GM12878 (cell line): ENCODE data around the gene ZNF214.

Source experiments
- RAD21 ChIP-seq: IDR thresholded peaks from 2 replicates; pipeline ENCODE4 v1.6.1; 2011; ENCODE audit warnings: mild to moderate bottlenecking, low read depth, low read length, moderate library complexity; ENCODE audit not compliant: insufficient read depth
- SREBF2 ChIP-seq: IDR thresholded peaks from 2 replicates; pipeline ENCODE4 v1.6.1; 2012; ENCODE audit warnings: mild to moderate bottlenecking, low read length
- SRF ChIP-seq, 2 experiments: IDR thresholded peaks; 2 replicates each; pipeline ENCODE4 v1.6.1; 2011; ENCODE audit warnings: low read depth in 2 of 2, low read length in 2 of 2, mild to moderate bottlenecking in 1 of 2, moderate library complexity in 1 of 2
- TF ChIP-seq, protein P1 (sequence below): fragments of 450-650 bp; formaldehyde crosslinking; IDR thresholded peaks from 2 replicates; pipeline ENCODE4 v1.4.0; 2020; ENCODE audit warnings: mild to moderate bottlenecking, moderate library complexity
- TF ChIP-seq, protein P2 (sequence below): IDR thresholded peaks from 2 replicates; pipeline ENCODE4 v1.6.1; 2012; ENCODE audit warnings: mild to moderate bottlenecking, low read depth, low read length
- TF ChIP-seq, protein P3 (sequence below): IDR thresholded peaks from 2 replicates; pipeline ENCODE4 v1.6.1; 2012; ENCODE audit warnings: low read depth, low read length, improper control_type of control experiment

DNA sequence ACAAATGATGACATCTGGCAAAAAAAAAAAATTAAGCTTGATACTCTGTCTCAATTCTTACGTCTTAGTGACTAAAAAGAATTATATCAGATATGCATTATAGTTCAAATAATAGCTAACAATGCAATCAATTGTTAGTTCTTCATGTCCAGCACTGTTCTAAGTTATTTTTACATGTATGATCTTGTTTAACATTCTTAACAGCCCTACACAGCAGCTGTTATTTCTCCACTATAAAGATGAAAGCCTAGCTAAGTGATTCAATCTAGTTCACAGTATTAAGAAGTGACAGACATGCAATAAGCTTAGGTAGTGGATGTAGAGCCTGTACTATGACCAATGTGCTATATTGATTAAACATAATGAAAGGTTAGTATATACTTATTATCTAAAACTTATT, 4.1 kb downstream of the ZNF214 start:
- TF ChIP-seq, protein P1, sequence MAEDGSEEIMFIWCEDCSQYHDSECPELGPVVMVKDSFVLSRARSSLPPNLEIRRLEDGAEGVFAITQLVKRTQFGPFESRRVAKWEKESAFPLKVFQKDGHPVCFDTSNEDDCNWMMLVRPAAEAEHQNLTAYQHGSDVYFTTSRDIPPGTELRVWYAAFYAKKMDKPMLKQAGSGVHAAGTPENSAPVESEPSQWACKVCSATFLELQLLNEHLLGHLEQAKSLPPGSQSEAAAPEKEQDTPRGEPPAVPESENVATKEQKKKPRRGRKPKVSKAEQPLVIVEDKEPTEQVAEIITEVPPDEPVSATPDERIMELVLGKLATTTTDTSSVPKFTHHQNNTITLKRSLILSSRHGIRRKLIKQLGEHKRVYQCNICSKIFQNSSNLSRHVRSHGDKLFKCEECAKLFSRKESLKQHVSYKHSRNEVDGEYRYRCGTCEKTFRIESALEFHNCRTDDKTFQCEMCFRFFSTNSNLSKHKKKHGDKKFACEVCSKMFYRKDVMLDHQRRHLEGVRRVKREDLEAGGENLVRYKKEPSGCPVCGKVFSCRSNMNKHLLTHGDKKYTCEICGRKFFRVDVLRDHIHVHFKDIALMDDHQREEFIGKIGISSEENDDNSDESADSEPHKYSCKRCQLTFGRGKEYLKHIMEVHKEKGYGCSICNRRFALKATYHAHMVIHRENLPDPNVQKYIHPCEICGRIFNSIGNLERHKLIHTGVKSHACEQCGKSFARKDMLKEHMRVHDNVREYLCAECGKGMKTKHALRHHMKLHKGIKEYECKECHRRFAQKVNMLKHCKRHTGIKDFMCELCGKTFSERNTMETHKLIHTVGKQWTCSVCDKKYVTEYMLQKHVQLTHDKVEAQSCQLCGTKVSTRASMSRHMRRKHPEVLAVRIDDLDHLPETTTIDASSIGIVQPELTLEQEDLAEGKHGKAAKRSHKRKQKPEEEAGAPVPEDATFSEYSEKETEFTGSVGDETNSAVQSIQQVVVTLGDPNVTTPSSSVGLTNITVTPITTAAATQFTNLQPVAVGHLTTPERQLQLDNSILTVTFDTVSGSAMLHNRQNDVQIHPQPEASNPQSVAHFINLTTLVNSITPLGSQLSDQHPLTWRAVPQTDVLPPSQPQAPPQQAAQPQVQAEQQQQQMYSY, result no peak
- TF ChIP-seq SRF (IDR thresholded peaks at IDR 0.05; ENCODE audit: low read depth in 2 of 2, low read length in 2 of 2) (no peak), RAD21 (no peak), SREBF2 (no peak)
- TF ChIP-seq, protein P2, sequence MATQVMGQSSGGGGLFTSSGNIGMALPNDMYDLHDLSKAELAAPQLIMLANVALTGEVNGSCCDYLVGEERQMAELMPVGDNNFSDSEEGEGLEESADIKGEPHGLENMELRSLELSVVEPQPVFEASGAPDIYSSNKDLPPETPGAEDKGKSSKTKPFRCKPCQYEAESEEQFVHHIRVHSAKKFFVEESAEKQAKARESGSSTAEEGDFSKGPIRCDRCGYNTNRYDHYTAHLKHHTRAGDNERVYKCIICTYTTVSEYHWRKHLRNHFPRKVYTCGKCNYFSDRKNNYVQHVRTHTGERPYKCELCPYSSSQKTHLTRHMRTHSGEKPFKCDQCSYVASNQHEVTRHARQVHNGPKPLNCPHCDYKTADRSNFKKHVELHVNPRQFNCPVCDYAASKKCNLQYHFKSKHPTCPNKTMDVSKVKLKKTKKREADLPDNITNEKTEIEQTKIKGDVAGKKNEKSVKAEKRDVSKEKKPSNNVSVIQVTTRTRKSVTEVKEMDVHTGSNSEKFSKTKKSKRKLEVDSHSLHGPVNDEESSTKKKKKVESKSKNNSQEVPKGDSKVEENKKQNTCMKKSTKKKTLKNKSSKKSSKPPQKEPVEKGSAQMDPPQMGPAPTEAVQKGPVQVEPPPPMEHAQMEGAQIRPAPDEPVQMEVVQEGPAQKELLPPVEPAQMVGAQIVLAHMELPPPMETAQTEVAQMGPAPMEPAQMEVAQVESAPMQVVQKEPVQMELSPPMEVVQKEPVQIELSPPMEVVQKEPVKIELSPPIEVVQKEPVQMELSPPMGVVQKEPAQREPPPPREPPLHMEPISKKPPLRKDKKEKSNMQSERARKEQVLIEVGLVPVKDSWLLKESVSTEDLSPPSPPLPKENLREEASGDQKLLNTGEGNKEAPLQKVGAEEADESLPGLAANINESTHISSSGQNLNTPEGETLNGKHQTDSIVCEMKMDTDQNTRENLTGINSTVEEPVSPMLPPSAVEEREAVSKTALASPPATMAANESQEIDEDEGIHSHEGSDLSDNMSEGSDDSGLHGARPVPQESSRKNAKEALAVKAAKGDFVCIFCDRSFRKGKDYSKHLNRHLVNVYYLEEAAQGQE, result no peak
- TF ChIP-seq, protein P3, sequence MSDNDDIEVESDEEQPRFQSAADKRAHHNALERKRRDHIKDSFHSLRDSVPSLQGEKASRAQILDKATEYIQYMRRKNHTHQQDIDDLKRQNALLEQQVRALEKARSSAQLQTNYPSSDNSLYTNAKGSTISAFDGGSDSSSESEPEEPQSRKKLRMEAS, result no peak
